Liver (tissue), 9 donors: ENCODE results near the gene RNF19B. TPM values are rescaled to one million over a fixed set of nuclear protein-coding genes. Genes with fewer than 3 reads are reported as not detected.
A peak's percentile ranks its signal among the peaks of the same experiment; 100 is the strongest.

Source experiments
- DNase-seq: peaks from one replicate; pipeline ENCODE4 v3.0.0-alpha.2; 2017; ENCODE audit warnings: low spot score
- H3K27ac ChIP-seq, 2 donors: one replicate each; pipeline ENCODE4 v1.7.0; 2013; ENCODE audit warnings: inconsistent platforms in 2 of 2, low read length in 2 of 2, control low read depth in 1 of 2, low read depth in 1 of 2, mild to moderate bottlenecking in 1 of 2
- H3K27me3 ChIP-seq, 4 donors: one replicate each; pipeline versions ENCODE4 v1.6.1 to v1.7.0; 2013; ENCODE audit warnings: low read length in 3 of 4, inconsistent platforms in 1 of 4, mild to moderate bottlenecking in 1 of 4, moderate library complexity in 1 of 4; ENCODE audit not compliant: control insufficient read depth in 4 of 4, insufficient read depth in 4 of 4
- H3K36me3 ChIP-seq, 4 donors: one replicate each; pipeline versions ENCODE4 v1.6.1 to v1.7.0; 2013; ENCODE audit warnings: low read length in 3 of 4, mild to moderate bottlenecking in 3 of 4, low read depth in 1 of 4, moderate library complexity in 1 of 4; ENCODE audit not compliant: control insufficient read depth in 4 of 4, insufficient read depth in 3 of 4
- H3K4me1 ChIP-seq, 4 donors: one replicate each; pipeline versions ENCODE4 v1.6.1 to v1.7.0; 2013; ENCODE audit warnings: low read length in 3 of 4, mild to moderate bottlenecking in 3 of 4, moderate library complexity in 1 of 4; ENCODE audit not compliant: control insufficient read depth in 4 of 4, insufficient read depth in 4 of 4
- H3K4me3 ChIP-seq, 3 donors: one replicate each; pipeline versions ENCODE4 v1.6.1 to v1.7.0; 2013; ENCODE audit warnings: low read length in 3 of 3, control low read depth in 1 of 3, low read depth in 1 of 3, mild to moderate bottlenecking in 1 of 3
- H3K9ac ChIP-seq, 2 donors: one replicate each; pipeline ENCODE4 v1.7.0; 2013; ENCODE audit warnings: low read length in 2 of 2, mild to moderate bottlenecking in 2 of 2, moderate library complexity in 2 of 2, control low read depth in 1 of 2, low read depth in 1 of 2
- H3K9me3 ChIP-seq, 4 donors: one replicate each; pipeline versions ENCODE4 v1.6.1 to v1.7.0; 2013; ENCODE audit warnings: low read length in 3 of 4; ENCODE audit not compliant: control insufficient read depth in 4 of 4
- EGR1 ChIP-seq, 2 donors: IDR thresholded peaks; 2 replicates each; pipeline ENCODE4 v1.6.1; 2016 to 2018; ENCODE audit warnings: antibody characterized with exemption in 2 of 2, low read depth in 2 of 2
- FOXA1 ChIP-seq: IDR thresholded peaks from 2 replicates; pipeline ENCODE4 v1.6.1; 2016; ENCODE audit warnings: antibody characterized with exemption
- FOXA2 ChIP-seq: IDR thresholded peaks from 2 replicates; pipeline ENCODE4 v1.6.1; 2016; ENCODE audit warnings: antibody characterized with exemption
- GABPA ChIP-seq, 2 donors: IDR thresholded peaks in 1 of 2; conservative IDR thresholded peaks in 1 of 2; 2 replicates each; pipeline ENCODE4 v1.6.1; 2016; ENCODE audit warnings: antibody characterized with exemption in 2 of 2, mild to moderate bottlenecking in 1 of 2, moderate library complexity in 1 of 2
- HNF4A ChIP-seq, 2 donors: conservative IDR thresholded peaks; 2 replicates each; pipeline ENCODE4 v1.6.1; 2016; ENCODE audit warnings: antibody characterized with exemption in 2 of 2, mild to moderate bottlenecking in 2 of 2
- JUND ChIP-seq, 2 donors: IDR thresholded peaks; 2 replicates each; pipeline ENCODE4 v1.6.1; 2016; ENCODE audit warnings: antibody characterized with exemption in 2 of 2
- NR2F2 ChIP-seq: IDR thresholded peaks from 2 replicates; pipeline ENCODE4 v1.6.1; 2016; ENCODE audit warnings: antibody characterized with exemption
- RAD21 ChIP-seq, 2 donors: IDR thresholded peaks; 2 replicates each; pipeline ENCODE4 v1.6.1; 2016; ENCODE audit warnings: antibody characterized with exemption in 2 of 2, mild to moderate bottlenecking in 2 of 2
- RXRA ChIP-seq, 2 donors: IDR thresholded peaks; 2 replicates each; pipeline ENCODE4 v1.6.1; 2017 to 2018; ENCODE audit warnings: antibody characterized with exemption in 2 of 2, mild to moderate bottlenecking in 1 of 2
- SP1 ChIP-seq: IDR thresholded peaks from 2 replicates; pipeline ENCODE4 v1.6.1; 2018; ENCODE audit warnings: antibody characterized with exemption, mild to moderate bottlenecking
- TAF1 ChIP-seq: conservative IDR thresholded peaks from 2 replicates; pipeline ENCODE4 v1.6.1; 2016; ENCODE audit warnings: antibody characterized with exemption, mild to moderate bottlenecking
- YY1 ChIP-seq: IDR thresholded peaks from 2 replicates; pipeline ENCODE4 v1.6.1; 2016; ENCODE audit warnings: antibody characterized with exemption, mild to moderate bottlenecking
- WGBS: extraction: QIAGEN DNeasy Blood & Tissue Kit; methylation state at CpG from one replicate; pipeline ENCODE4 v1.1.7; 2013; 5-methylcytosine and 5-hydroxymethylcytosine counted together
- polyA plus RNA-seq, 2 donors: library from polyadenylated mRNA; stranded (reverse) in 1 of 2; unstranded in 1 of 2; fragments of 200-250 nt in 1 of 2; fragments of >200 nt in 1 of 2; fragmentation: Nextera tagmentation in 1 of 2; extraction: Ambion mirVana in 1 of 2; gene quantifications; one replicate each; pipeline versions ENCODE4 v1.2.1 to v1.2.3, GENCODE V29; 2013 to 2015
- total RNA-seq, 2 donors: library from RNA; depleted of rRNA; stranded (reverse); fragments of >200 nt; gene quantifications; one replicate each; pipeline ENCODE4 v1.2.3, GENCODE V29; 2014
- TF ChIP-seq, protein P1 (sequence below): IDR thresholded peaks from 2 replicates; pipeline ENCODE4 v1.6.1; 2016; ENCODE audit warnings: antibody characterized with exemption, mild to moderate bottlenecking
- TF ChIP-seq, protein P2 (sequence below): fragments of 150-350 bp; IDR thresholded peaks from 2 replicates; pipeline ENCODE4 v1.5.1; 2017; ENCODE audit warnings: improper control_type of control experiment, low read depth, low read length; ENCODE audit not compliant: missing input control
- TF ChIP-seq, protein P3 (sequence below): IDR thresholded peaks from 2 replicates; pipeline ENCODE4 v1.6.1; 2016; ENCODE audit warnings: antibody characterized with exemption
- TF ChIP-seq, protein P4 (sequence below): IDR thresholded peaks from 2 replicates; pipeline ENCODE4 v1.6.1; 2016; ENCODE audit warnings: antibody characterized with exemption
- TF ChIP-seq, protein P5 (sequence below): IDR thresholded peaks from 2 replicates; pipeline ENCODE4 v1.6.1; 2016; ENCODE audit warnings: antibody characterized with exemption
- donor health status: healthy.
- donor health status: healthy.
- donor health status: healthy.
- donor health status: healthy.
- donor health status: healthy.

RNF19B gene
- total and polyA plus RNA-seq, 4 donors = 2.2 to 8.3 (median 5.0) TPM

DNA sequence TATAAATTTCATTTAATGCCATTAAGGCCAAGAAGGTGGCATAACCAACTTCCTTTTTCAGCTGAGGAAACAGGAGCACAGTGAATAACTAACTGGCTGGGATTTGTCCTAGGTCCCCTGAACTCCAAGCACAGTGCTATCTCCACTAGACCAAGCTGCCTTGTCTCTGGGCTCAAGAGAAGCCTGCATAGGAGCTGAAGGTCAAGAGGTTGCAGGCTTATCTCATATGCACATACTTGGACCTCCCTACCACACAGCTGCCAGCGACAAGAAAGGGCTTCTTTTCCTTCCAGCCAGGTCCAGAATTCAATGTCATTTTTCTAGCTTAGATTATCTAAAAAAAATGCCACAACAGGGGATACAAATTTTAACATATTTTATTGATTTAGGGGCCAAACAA lies 45.0 kb upstream of the RNF19B start:
- 75% methylated on average over 1 of the region's 1 CpG for WGBS
- Histone ChIP-seq H3K36me3 (peaks cover 3 to 27% (median 19%) of the 10 kb centered on the region in 4 donors), H3K4me1 (peaks cover 16 to 63% (median 46%) of the 10 kb centered on the region in 4 donors), H3K9me3 (no peaks in the 10 kb centered on the region), H3K4me3 (no peak overlapping the region), H3K27me3 (no peaks in the 10 kb centered on the region), H3K9ac (no peak overlapping the region), H3K27ac (peak overlapping the region; percentile 43 to 48)
- peak; percentile 57 for DNase-seq
- TF ChIP-seq NR2F2 (peak; percentile 59), FOXA1 (no peak)

DNA sequence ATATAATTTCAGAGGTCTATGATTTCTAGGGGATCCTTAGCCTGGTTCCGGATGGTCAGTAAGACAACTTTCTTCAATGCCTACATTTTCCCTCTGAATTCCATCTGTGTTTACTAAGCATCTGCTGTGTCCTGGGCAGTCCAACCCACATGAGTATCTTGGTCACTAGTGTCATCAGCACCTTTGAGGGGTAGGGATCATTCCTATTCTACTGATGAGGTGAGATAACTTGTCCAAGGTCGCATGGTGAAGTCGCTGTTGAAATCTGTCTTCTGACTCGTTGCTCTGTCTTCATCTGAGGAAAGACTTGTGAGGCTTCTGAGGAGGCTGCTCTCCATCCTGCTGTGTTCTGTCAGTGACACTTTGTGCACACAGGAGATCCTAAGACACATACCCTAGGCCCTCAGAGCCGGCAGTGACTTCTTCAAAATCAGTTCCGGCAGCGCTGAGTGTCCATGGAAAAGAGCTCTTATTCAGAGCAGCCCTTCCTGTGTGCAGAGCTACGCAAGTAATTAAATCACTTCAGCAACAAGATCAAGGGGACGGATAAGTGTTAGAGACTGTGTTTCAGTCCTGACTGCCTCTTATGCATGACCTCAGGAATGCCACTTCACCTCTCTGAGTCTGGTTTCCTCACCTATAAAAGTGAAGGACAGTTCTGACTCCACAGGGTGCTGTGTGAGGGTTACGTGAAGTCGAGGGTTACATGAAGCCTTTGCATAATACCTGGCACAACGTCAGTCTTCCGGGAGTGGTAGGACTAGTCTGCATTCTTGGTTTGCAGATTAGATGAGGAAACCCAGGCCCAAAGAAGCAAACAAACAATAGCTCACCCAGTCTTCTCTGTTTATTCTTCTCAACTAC lies 43.7 kb upstream of the RNF19B start:
- no peak overlapping the region for H3K9ac ChIP-seq
- H3K27ac ChIP-seq = peak overlapping the region in 1 of 2 donors; percentile 48
- peak; percentile 21 for TF ChIP-seq YY1
- TF ChIP-seq, protein P1, sequence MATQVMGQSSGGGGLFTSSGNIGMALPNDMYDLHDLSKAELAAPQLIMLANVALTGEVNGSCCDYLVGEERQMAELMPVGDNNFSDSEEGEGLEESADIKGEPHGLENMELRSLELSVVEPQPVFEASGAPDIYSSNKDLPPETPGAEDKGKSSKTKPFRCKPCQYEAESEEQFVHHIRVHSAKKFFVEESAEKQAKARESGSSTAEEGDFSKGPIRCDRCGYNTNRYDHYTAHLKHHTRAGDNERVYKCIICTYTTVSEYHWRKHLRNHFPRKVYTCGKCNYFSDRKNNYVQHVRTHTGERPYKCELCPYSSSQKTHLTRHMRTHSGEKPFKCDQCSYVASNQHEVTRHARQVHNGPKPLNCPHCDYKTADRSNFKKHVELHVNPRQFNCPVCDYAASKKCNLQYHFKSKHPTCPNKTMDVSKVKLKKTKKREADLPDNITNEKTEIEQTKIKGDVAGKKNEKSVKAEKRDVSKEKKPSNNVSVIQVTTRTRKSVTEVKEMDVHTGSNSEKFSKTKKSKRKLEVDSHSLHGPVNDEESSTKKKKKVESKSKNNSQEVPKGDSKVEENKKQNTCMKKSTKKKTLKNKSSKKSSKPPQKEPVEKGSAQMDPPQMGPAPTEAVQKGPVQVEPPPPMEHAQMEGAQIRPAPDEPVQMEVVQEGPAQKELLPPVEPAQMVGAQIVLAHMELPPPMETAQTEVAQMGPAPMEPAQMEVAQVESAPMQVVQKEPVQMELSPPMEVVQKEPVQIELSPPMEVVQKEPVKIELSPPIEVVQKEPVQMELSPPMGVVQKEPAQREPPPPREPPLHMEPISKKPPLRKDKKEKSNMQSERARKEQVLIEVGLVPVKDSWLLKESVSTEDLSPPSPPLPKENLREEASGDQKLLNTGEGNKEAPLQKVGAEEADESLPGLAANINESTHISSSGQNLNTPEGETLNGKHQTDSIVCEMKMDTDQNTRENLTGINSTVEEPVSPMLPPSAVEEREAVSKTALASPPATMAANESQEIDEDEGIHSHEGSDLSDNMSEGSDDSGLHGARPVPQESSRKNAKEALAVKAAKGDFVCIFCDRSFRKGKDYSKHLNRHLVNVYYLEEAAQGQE = no peak
- peak; percentile 53 to 58 for TF ChIP-seq HNF4A (conservative IDR thresholded peaks at IDR 0.05)
- TF ChIP-seq, protein P2, sequence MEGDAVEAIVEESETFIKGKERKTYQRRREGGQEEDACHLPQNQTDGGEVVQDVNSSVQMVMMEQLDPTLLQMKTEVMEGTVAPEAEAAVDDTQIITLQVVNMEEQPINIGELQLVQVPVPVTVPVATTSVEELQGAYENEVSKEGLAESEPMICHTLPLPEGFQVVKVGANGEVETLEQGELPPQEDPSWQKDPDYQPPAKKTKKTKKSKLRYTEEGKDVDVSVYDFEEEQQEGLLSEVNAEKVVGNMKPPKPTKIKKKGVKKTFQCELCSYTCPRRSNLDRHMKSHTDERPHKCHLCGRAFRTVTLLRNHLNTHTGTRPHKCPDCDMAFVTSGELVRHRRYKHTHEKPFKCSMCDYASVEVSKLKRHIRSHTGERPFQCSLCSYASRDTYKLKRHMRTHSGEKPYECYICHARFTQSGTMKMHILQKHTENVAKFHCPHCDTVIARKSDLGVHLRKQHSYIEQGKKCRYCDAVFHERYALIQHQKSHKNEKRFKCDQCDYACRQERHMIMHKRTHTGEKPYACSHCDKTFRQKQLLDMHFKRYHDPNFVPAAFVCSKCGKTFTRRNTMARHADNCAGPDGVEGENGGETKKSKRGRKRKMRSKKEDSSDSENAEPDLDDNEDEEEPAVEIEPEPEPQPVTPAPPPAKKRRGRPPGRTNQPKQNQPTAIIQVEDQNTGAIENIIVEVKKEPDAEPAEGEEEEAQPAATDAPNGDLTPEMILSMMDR = no peak
- no peak for TF ChIP-seq SP1
- TF ChIP-seq TAF1 = no peak
- peak; percentile 70 to 77 for TF ChIP-seq RXRA (IDR thresholded peaks at IDR 0.05)
- TF ChIP-seq JUND (IDR thresholded peaks at IDR 0.05) = no peak
- peak; percentile 14 to 28 for TF ChIP-seq RAD21 (IDR thresholded peaks at IDR 0.05)
- no peak for TF ChIP-seq EGR1 (IDR thresholded peaks at IDR 0.05; ENCODE audit: low read depth in 2 of 2)
- TF ChIP-seq, protein P3, sequence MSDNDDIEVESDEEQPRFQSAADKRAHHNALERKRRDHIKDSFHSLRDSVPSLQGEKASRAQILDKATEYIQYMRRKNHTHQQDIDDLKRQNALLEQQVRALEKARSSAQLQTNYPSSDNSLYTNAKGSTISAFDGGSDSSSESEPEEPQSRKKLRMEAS = peak; percentile 51
- TF ChIP-seq, protein P4, sequence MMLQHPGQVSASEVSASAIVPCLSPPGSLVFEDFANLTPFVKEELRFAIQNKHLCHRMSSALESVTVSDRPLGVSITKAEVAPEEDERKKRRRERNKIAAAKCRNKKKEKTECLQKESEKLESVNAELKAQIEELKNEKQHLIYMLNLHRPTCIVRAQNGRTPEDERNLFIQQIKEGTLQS = no peak
- TF ChIP-seq, protein P5, sequence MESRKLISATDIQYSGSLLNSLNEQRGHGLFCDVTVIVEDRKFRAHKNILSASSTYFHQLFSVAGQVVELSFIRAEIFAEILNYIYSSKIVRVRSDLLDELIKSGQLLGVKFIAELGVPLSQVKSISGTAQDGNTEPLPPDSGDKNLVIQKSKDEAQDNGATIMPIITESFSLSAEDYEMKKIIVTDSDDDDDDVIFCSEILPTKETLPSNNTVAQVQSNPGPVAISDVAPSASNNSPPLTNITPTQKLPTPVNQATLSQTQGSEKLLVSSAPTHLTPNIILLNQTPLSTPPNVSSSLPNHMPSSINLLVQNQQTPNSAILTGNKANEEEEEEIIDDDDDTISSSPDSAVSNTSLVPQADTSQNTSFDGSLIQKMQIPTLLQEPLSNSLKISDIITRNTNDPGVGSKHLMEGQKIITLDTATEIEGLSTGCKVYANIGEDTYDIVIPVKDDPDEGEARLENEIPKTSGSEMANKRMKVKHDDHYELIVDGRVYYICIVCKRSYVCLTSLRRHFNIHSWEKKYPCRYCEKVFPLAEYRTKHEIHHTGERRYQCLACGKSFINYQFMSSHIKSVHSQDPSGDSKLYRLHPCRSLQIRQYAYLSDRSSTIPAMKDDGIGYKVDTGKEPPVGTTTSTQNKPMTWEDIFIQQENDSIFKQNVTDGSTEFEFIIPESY = no peak
- no peak for TF ChIP-seq FOXA2
- no peak for TF ChIP-seq GABPA (IDR thresholded peaks at IDR 0.05 in 1 of 2, conservative IDR thresholded peaks at IDR 0.05 in 1 of 2)
- TF ChIP-seq FOXA1 = no peak
- DNase-seq = no peak
- H3K4me1 ChIP-seq = peaks cover 14 to 54% (median 38%) of the 10 kb centered on the region in 4 donors
- H3K4me3 ChIP-seq = no peak overlapping the region
- WGBS = 73% methylated on average over 13 of the region's 13 CpGs
- H3K36me3 ChIP-seq = peaks cover 3 to 21% (median 14%) of the 10 kb centered on the region in 4 donors
- H3K9me3 ChIP-seq = no peaks in the 10 kb centered on the region
- no peaks in the 10 kb centered on the region for H3K27me3 ChIP-seq
